ENCODE results near the gene ZNF445. TPM values are rescaled to one million over a fixed set of nuclear protein-coding genes. Genes with fewer than 3 reads are reported as not detected.
"Not testable (repeated sequence)": the region's sequence is repeated elsewhere in the genome, so short reads cannot be mapped to it uniquely, and the experiment has no call there.

ZNF445 gene
- total RNA-seq, 2 donors from 2014 or later: 18.4 to 21.6 TPM

GRCh38 chr3:44419923-44420650, 57.4 kb downstream of the ZNF445 start:
- H3K4me3 Mint-ChIP-seq: no peak overlapping the region
- no peaks in the 10 kb centered on the region for H3K4me1 Mint-ChIP-seq (ENCODE audit: low read depth)
- no peak overlapping the region for H3K27ac Mint-ChIP-seq
- ATAC-seq (replicated peaks in 1 of 2): no peak
- no peak for DNase-seq
- no peaks in the 10 kb centered on the region for H3K36me3 Mint-ChIP-seq (ENCODE audit: insufficient read depth in 2 of 2)
- H3K27me3 Mint-ChIP-seq (ENCODE audit: low read depth): no peaks in the 10 kb centered on the region
- no peaks in the 10 kb centered on the region for H3K9me3 Mint-ChIP-seq

GRCh38 chr3:44419116-44419922, 58.2 kb downstream of the ZNF445 start:
- H3K9me3 Mint-ChIP-seq: no peaks in the 10 kb centered on the region
- DNase-seq (no peak), ATAC-seq (replicated peaks in 1 of 2) (no peak)
- no peak overlapping the region for H3K27ac Mint-ChIP-seq
- H3K27me3 Mint-ChIP-seq (ENCODE audit: low read depth): no peaks in the 10 kb centered on the region
- no peaks in the 10 kb centered on the region for H3K36me3 Mint-ChIP-seq (ENCODE audit: insufficient read depth in 2 of 2)
- no peaks in the 10 kb centered on the region for H3K4me1 Mint-ChIP-seq (ENCODE audit: low read depth)
- H3K4me3 Mint-ChIP-seq: no peak overlapping the region

DNA sequence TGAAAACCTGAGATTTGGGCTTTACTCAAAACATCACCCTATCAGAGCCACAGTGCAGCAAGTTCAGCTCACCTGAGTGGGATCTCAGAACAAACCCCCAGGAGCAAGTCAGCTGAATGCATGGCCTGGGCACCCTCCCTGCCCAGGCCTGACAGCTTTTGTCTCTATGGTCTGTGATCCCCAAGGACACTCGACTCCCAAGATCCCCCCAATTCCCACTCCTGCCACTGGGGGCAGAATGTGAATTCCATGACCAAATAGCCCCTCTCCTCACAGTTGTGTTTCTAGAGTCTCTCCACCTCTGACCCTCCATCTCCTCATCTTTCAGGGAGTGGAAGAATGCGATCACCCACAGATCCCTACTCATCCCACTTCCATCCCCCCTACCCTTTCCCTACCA, 58.9 kb downstream of the ZNF445 start:
- Mint-ChIP-seq H3K4me1 (ENCODE audit: low read depth) (no peaks in the 10 kb centered on the region), H3K4me3 (no peak overlapping the region), H3K27me3 (ENCODE audit: low read depth) (no peaks in the 10 kb centered on the region)

GRCh38 chr3:44418118-44418517, 59.4 kb downstream of the ZNF445 start:
- not testable (repeated sequence) for DNase-seq; H3K27ac Mint-ChIP-seq; H3K4me1 Mint-ChIP-seq (ENCODE audit: low read depth); H3K36me3 Mint-ChIP-seq (ENCODE audit: insufficient read depth in 2 of 2); H3K27me3 Mint-ChIP-seq (ENCODE audit: low read depth); H3K4me3 Mint-ChIP-seq; ATAC-seq (replicated peaks in 1 of 2); H3K9me3 Mint-ChIP-seq

More for the DNA sequence above, 58.9 kb downstream of the ZNF445 start:
- no peak for DNase-seq
- no peaks in the 10 kb centered on the region for H3K9me3 Mint-ChIP-seq
- H3K36me3 Mint-ChIP-seq (ENCODE audit: insufficient read depth in 2 of 2): no peaks in the 10 kb centered on the region
- no peak overlapping the region for H3K27ac Mint-ChIP-seq
- ATAC-seq (replicated peaks in 1 of 2): no peak

DNA sequence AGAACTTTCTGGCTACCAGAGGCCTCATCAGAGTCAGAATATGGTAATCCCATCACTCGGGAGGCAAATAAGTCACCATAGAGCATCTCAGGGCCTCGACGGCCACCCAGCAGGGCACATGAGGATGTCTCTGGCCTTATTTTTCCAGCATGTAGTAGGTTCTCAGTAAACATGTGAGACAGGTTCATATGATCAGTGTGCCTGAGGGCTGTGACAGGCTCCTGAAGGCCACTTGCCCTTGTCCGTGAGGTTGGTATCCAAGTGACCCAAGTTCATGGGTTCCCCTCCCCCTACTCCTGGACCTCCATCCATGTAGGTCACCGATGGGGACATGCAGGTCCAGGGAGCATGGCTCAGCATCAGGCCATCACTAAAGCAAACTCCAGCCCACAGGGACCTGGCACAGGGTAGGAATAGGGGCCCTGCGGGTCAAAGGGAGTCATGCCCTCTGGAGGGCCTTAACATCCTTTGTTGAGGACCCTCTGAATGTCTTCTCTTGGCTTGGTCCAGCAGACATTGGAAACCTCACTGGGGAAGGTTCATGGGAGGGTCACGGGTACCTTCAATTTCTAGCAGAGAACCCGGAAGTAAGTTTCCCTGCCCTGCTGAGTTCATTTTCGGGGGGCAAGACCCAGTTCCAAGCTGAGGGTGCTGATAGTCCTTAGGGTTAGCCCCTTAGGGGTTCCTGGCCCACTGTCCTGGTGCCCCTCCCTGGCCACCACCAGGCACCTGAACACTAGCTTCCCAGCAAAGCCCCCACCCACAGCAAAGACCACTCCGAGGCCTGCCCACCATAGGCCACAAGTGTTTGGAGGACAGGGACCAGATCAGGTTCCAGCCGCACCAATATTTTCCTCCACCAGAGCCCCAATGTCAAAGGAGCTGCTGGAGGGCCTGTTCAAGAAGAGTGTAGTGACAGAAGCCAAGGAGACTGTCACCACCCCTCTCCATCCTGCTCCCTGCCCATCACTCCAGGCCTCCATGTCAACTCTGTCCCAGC, 61.1 kb downstream of the ZNF445 start:
- Mint-ChIP-seq H3K27me3 (ENCODE audit: low read depth) (no peaks in the 10 kb centered on the region), H3K36me3 (ENCODE audit: insufficient read depth in 2 of 2) (no peaks in the 10 kb centered on the region), H3K4me1 (ENCODE audit: low read depth) (no peaks in the 10 kb centered on the region), H3K9me3 (no peaks in the 10 kb centered on the region), H3K27ac (no peak overlapping the region), H3K4me3 (no peak overlapping the region)
- no peak for ATAC-seq (replicated peaks in 1 of 2)
- DNase-seq: no peak

GRCh38 chr3:44415421-44415820, 62.0 kb downstream of the ZNF445 start:
- Mint-ChIP-seq H3K27ac (no peak overlapping the region), H3K27me3 (ENCODE audit: low read depth) (no peaks in the 10 kb centered on the region), H3K4me3 (no peak overlapping the region), H3K4me1 (ENCODE audit: low read depth) (no peaks in the 10 kb centered on the region), H3K36me3 (ENCODE audit: insufficient read depth in 2 of 2) (no peaks in the 10 kb centered on the region), H3K9me3 (no peaks in the 10 kb centered on the region)
- DNase-seq (no peak), ATAC-seq (replicated peaks in 1 of 2) (no peak)

DNA sequence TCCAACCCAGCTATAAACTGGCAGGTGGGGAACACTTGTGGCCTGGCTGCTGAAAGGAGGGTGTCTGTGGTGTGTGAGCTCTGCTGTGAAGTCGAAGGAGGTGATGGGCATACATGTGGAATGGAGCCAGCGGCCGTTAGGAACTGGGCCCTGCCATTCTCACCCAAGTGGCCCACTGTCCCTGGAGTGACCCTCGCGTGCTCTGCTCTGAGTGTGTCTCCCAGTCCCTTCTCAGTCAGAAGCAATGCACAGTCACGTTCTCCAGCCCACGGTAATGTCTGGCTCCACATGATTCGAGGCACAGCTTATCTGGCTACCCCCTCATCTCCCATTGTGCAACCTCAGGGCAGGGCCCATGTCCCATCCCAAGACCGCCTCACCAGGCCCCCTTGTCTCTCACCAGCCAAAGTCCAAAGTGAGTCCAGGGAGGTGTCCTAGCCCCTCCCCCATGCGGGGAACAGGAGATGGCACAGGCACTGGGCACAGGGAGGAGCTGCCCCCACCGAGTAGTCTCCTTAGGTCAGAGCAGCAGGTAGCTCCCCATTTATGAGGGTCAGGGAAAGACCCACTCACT, 62.9 kb downstream of the ZNF445 start:
- no peak for DNase-seq
- no peak overlapping the region for H3K27ac Mint-ChIP-seq
- ATAC-seq (replicated peaks in 1 of 2): no peak
- H3K9me3 Mint-ChIP-seq: no peaks in the 10 kb centered on the region
- H3K4me3 Mint-ChIP-seq: no peak overlapping the region
- H3K36me3 Mint-ChIP-seq (ENCODE audit: insufficient read depth in 2 of 2): no peaks in the 10 kb centered on the region
- H3K4me1 Mint-ChIP-seq (ENCODE audit: low read depth): no peaks in the 10 kb centered on the region
- H3K27me3 Mint-ChIP-seq (ENCODE audit: low read depth): no peaks in the 10 kb centered on the region

- Mint-ChIP-seq H3K36me3 (ENCODE audit: insufficient read depth in 2 of 2) (no peaks in the 10 kb centered on the region), H3K4me1 (ENCODE audit: low read depth) (no peaks in the 10 kb centered on the region), H3K27me3 (ENCODE audit: low read depth) (no peaks in the 10 kb centered on the region), H3K27ac (no peak overlapping the region), H3K4me3 (no peak overlapping the region), H3K9me3 (no peaks in the 10 kb centered on the region)
- no peak for DNase-seq
- no peak for ATAC-seq (replicated peaks in 1 of 2)
These were observed 65.1 kb downstream of the ZNF445 start for GRCh38 chr3:44412365-44412764.

GRCh38 chr3:44411031-44411645, 66.3 kb downstream of the ZNF445 start:
- H3K36me3 Mint-ChIP-seq (ENCODE audit: insufficient read depth in 2 of 2): no peaks in the 10 kb centered on the region
- ATAC-seq (replicated peaks in 1 of 2) (no peak), DNase-seq (no peak)
- no peaks in the 10 kb centered on the region for H3K9me3 Mint-ChIP-seq
- H3K4me1 Mint-ChIP-seq (ENCODE audit: low read depth): no peaks in the 10 kb centered on the region
- H3K27me3 Mint-ChIP-seq (ENCODE audit: low read depth): no peaks in the 10 kb centered on the region
- no peak overlapping the region for H3K27ac Mint-ChIP-seq
- H3K4me3 Mint-ChIP-seq: no peak overlapping the region

DNA sequence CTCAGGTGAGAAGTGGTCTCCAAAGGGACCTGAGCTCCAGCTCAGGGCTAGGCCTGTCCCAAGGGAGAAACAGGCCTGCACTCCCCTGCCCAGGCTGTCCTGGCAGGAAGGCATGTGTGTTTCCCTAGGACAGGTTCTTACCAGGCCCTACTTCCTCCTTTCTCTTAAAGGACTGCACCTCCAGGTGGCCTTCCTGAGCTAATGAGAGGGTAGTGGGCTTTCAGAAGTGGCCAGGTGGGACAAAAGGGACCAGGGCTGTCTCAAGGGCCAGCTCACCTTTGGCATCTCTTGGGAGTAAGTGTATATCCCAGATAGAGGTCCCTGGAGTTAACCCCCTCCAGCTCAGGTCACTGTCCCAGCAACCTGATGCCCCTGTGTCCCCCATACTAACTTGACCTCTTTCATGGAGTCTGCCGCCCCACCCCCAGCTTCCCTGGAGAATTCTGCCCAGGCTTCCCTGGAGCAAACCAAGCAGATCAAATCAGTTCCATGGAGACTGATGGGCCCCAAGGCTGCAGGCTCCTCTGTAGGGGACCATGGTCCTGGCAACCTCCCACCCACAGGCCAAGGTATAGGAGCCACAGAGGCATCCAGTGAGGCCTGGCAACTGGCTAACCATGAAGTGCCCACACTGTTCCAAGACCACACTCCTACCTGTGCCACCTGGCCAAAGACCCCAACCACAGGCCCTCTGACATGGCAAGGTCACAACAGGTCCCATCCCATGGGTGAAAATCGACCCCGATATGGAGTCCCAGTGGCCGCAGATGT, 67.6 kb downstream of the ZNF445 start:
- Mint-ChIP-seq H3K4me3 (no peak overlapping the region), H3K27ac (no peak overlapping the region), H3K36me3 (ENCODE audit: insufficient read depth in 2 of 2) (no peaks in the 10 kb centered on the region), H3K9me3 (no peaks in the 10 kb centered on the region), H3K27me3 (ENCODE audit: low read depth) (no peaks in the 10 kb centered on the region), H3K4me1 (ENCODE audit: low read depth) (no peaks in the 10 kb centered on the region)
- no peak for ATAC-seq (replicated peaks in 1 of 2)
- DNase-seq: no peak

DNA sequence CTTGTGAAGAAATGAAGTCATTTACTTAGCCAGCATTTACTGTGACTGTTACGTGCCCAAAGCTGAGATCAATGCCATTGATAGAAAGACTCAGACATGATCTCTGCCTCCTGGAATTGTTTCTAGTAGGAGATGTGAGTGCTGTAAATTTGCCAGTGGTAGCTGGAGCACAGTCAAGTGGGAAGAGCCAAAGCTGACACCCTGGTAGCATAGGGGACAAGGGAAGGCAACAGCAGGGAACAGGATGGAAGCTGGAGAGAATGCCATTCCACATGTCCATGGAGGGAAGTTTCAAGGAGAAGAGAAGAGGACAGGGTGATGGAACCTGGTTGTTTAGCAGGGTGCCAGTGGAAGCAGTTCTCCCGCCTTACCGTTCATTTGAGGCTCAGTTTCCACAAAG, 74.9 kb downstream of the ZNF445 start:
- ATAC-seq (replicated peaks in 1 of 2) (no peak), DNase-seq (no peak)
- H3K36me3 Mint-ChIP-seq (ENCODE audit: insufficient read depth in 2 of 2): peaks cover 0 to 1% of the 10 kb centered on the region in 2 donors
- no peak overlapping the region for H3K27ac Mint-ChIP-seq
- no peaks in the 10 kb centered on the region for H3K27me3 Mint-ChIP-seq (ENCODE audit: low read depth)
- no peaks in the 10 kb centered on the region for H3K9me3 Mint-ChIP-seq
- no peak overlapping the region for H3K4me3 Mint-ChIP-seq
- H3K4me1 Mint-ChIP-seq (ENCODE audit: low read depth): no peaks in the 10 kb centered on the region

- Mint-ChIP-seq H3K36me3 (ENCODE audit: insufficient read depth in 2 of 2) (peaks cover 0 to 1% of the 10 kb centered on the region in 2 donors), H3K4me1 (ENCODE audit: low read depth) (no peaks in the 10 kb centered on the region), H3K27ac (no peak overlapping the region), H3K27me3 (ENCODE audit: low read depth) (no peaks in the 10 kb centered on the region), H3K9me3 (no peaks in the 10 kb centered on the region), H3K4me3 (no peak overlapping the region)
- DNase-seq: no peak
- no peak for ATAC-seq (replicated peaks in 1 of 2)
These were observed 76.7 kb downstream of the ZNF445 start for GRCh38 chr3:44400771-44401170.

All from activated T-cell treated with anti-CD3 and anti-CD28 coated beads, Interleukin-2, amount 50 U/mL, for 72 hours (primary cell).